BJ (cell line): ENCODE measurements around the gene EPS15. TPM values are rescaled to one million over a fixed set of nuclear protein-coding genes. Genes with fewer than 3 reads are reported as not detected.

Experiments used
- CTCF ChIA-PET: fragments of 350-600 bp; formaldehyde crosslinking; extraction: SDS; loops from one replicate; lab custom pipeline; 2021; ENCODE audit warnings: antibody characterized with exemption, inconsistent platforms; lab: Yijun Ruan, JAX
- POLR2A ChIA-PET: fragments of 300-600 bp; sonication (Branson Sonifier 250); formaldehyde crosslinking; extraction: SDS; loops from one replicate; lab custom pipeline; 2021; ENCODE audit warnings: antibody characterized with exemption; lab: Charles Lee
- DNase-seq: peaks from one replicate; pipeline ENCODE4 v3.0.0-alpha.2; 2011; ENCODE audit warnings: low read depth
- H3K27me3 ChIP-seq: 2 replicates; pipeline ENCODE4 v1.6.0; 2011; ENCODE audit warnings: low read length; ENCODE audit not compliant: control insufficient read depth, insufficient read depth
- H3K36me3 ChIP-seq: 2 replicates; pipeline ENCODE4 v1.5.1; 2011; ENCODE audit warnings: low read length; ENCODE audit not compliant: control insufficient read depth, insufficient read depth
- H3K4me3 ChIP-seq: 2 replicates; pipeline ENCODE4 v1.5.1; 2011; ENCODE audit warnings: low read depth, mild to moderate bottlenecking, control low read depth, low read length
- CTCF ChIP-seq: IDR thresholded peaks from 2 replicates; pipeline ENCODE4 v1.5.1; 2011; ENCODE audit warnings: low read depth, mild to moderate bottlenecking, control low read depth, inconsistent platforms, low read length, moderate library complexity; ENCODE audit not compliant: insufficient read depth
- polyA plus RNA-seq: library from polyadenylated mRNA; depleted of rRNA; stranded (reverse); fragments of >200 nt; gene quantifications from 2 replicates; pipeline ENCODE4 v1.2.3, GENCODE V29; 2011

Gene EPS15
- polyA plus RNA-seq, 1 experiment = 18.7 TPM

GRCh38 chr1:51331206-51332100 lies 187.6 kb downstream of the EPS15 start:
- Histone ChIP-seq H3K4me3 (no peak overlapping the region), H3K27me3 (no peaks in the 10 kb centered on the region), H3K36me3 (no peaks in the 10 kb centered on the region)
- TF ChIP-seq CTCF = no peak
- no peak for DNase-seq
- POLR2A ChIA-PET = no interaction called here
- CTCF ChIA-PET = interaction anchor here (1.0 to 1.4 kb wide), 3 partner anchors 11 to 63 kb away, joined by 3 to 4 read pairs (median 4); no protein-coding TSS in a partner anchor

- POLR2A ChIA-PET = no interaction called here
- no peak for DNase-seq
- TF ChIP-seq CTCF = no peak
- CTCF ChIA-PET = interaction anchor here (1.0 to 1.4 kb wide), 2 partner anchors 18 to 62 kb away, joined by 3 to 4 read pairs; no protein-coding TSS in a partner anchor
- Histone ChIP-seq H3K36me3 (no peaks in the 10 kb centered on the region), H3K27me3 (no peaks in the 10 kb centered on the region), H3K4me3 (peak within 1 kb of the TSS; percentile 29)
Measured at GRCh38 chr1:51330331-51331201, 188.5 kb downstream of the EPS15 start, which contains the start of gene TTC39A. Gene TTC39A (minus strand): TSS chr1:51330562. CDS start chr1:51330477, 85 bp downstream.

GRCh38 chr1:51329443-51330325 lies 189.4 kb downstream of the EPS15 start:
- ChIA-PET CTCF (interaction anchor here (0.9 to 3.2 kb wide), 2 partner anchors 18 to 33 kb away, joined by 3 to 11 read pairs; no protein-coding TSS in a partner anchor), POLR2A (no interaction called here)
- TF ChIP-seq CTCF = no peak

GRCh38 chr1:51328926-51329325 lies 190.1 kb downstream of the EPS15 start:
- H3K4me3 ChIP-seq = no peak overlapping the region
- H3K36me3 ChIP-seq = no peaks in the 10 kb centered on the region
- H3K27me3 ChIP-seq = no peaks in the 10 kb centered on the region
- no peak for TF ChIP-seq CTCF
- CTCF ChIA-PET = interaction anchor here (0.9 to 3.2 kb wide), 2 partner anchors 18 to 32 kb away, joined by 3 to 11 read pairs; no protein-coding TSS in a partner anchor
- POLR2A ChIA-PET = no interaction called here
- DNase-seq = no peak

More at GRCh38 chr1:51329443-51330325, 189.4 kb downstream of the EPS15 start:
- no peaks in the 10 kb centered on the region for H3K27me3 ChIP-seq
- H3K36me3 ChIP-seq = no peaks in the 10 kb centered on the region
- no peak overlapping the region; the same call in 1 of the 2 replicates for H3K4me3 ChIP-seq
- DNase-seq = no peak
